C4-2B (cell line): ENCODE data around the gene SUCLG1.

Experiments
- CTCF ChIP-seq: fragments of 450-650 bp; conservative IDR thresholded peaks from 2 replicates; pipeline ENCODE4 v1.5.1; 2017; ENCODE audit warnings: mild to moderate bottlenecking
- ZFX ChIP-seq: fragments of 450-650 bp; IDR thresholded peaks from 2 replicates; pipeline ENCODE4 v1.6.1; 2017

- TF ChIP-seq CTCF (no peak), ZFX (no peak)
Observed at GRCh38 chr2:84417453-84418145, 41.5 kb downstream of the SUCLG1 start.
